Tibial nerve (tissue), 4 donors: ENCODE data around the gene OR52R1.

ENCODE experiments used
- EP300 ChIP-seq, 2 donors: sonication (generic); formaldehyde crosslinking; IDR thresholded peaks; one replicate each; pipeline ENCODE4 v1.6.1; 2017; ENCODE audit warnings: antibody characterized with exemption in 2 of 2, mild to moderate bottlenecking in 1 of 2
- POLR2A ChIP-seq, 2 donors: fragments of 450-650 bp; IDR thresholded peaks; one replicate each; pipeline ENCODE4 v1.6.1; 2017; ENCODE audit warnings: antibody characterized with exemption in 2 of 2, mild to moderate bottlenecking in 2 of 2, moderate library complexity in 2 of 2
- TF ChIP-seq, protein P1 (sequence below), 5 experiments: fragments of 200-600 bp in 3 of 5; fragments of 450-650 bp in 2 of 5; sonication (generic) in 3 of 5; IDR thresholded peaks; one replicate each; pipeline ENCODE4 v1.5.1; 2016 to 2019; ENCODE audit warnings: antibody characterized with exemption in 5 of 5, mild to moderate bottlenecking in 3 of 5, moderate library complexity in 2 of 5

DNA sequence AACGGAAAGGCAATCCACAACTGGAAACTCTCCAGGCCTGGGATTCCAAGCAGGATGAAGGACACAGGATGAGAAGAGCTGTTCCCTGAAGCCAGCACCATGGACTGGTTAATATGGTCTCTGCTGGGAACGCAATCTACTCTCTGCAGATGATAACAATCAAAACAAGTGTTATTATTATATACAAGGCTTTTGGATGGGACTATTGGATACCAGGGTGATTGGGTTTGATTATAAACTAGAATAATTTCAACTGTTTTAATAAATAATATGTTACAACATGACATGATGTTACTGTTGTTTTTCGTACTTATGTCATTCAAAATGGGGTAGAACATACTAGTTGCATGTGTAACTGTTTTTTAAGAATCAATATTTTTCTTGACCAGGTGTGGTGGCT lies at the start of gene OR52R1:
- no peak for TF ChIP-seq POLR2A (IDR thresholded peaks at IDR 0.05)
- TF ChIP-seq, protein P1, sequence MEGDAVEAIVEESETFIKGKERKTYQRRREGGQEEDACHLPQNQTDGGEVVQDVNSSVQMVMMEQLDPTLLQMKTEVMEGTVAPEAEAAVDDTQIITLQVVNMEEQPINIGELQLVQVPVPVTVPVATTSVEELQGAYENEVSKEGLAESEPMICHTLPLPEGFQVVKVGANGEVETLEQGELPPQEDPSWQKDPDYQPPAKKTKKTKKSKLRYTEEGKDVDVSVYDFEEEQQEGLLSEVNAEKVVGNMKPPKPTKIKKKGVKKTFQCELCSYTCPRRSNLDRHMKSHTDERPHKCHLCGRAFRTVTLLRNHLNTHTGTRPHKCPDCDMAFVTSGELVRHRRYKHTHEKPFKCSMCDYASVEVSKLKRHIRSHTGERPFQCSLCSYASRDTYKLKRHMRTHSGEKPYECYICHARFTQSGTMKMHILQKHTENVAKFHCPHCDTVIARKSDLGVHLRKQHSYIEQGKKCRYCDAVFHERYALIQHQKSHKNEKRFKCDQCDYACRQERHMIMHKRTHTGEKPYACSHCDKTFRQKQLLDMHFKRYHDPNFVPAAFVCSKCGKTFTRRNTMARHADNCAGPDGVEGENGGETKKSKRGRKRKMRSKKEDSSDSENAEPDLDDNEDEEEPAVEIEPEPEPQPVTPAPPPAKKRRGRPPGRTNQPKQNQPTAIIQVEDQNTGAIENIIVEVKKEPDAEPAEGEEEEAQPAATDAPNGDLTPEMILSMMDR (IDR thresholded peaks at IDR 0.05), result no peak
- TF ChIP-seq EP300 (IDR thresholded peaks at IDR 0.05), result no peak
